ENCODE measurements around the gene MBOAT1. TPM values are rescaled to one million over a fixed set of nuclear protein-coding genes. Genes with fewer than 3 reads are reported as not detected.

MBOAT1 gene
- total RNA-seq, 1 donor from 2014 or later, result 14.8 TPM

Other genes starting within 250 kb of the MBOAT1 start
- gene E2F3, start 189.4 kb upstream of the MBOAT1 start, total RNA-seq, result 3.5 and 5.1 TPM in 2 replicates